Measurements from ENCODE around the gene SSH2. TPM values are rescaled to one million over a fixed set of nuclear protein-coding genes. Genes with fewer than 3 reads are reported as not detected.
A peak's percentile ranks its signal among the peaks of the same experiment; 100 is the strongest.

The SSH2 gene
- total and polyA plus RNA-seq, 2 of the 13 experiments (the other 11 are each of a cell fraction or from before 2014, with no cell fraction given), result 6.0 to 6.4 TPM

DNA sequence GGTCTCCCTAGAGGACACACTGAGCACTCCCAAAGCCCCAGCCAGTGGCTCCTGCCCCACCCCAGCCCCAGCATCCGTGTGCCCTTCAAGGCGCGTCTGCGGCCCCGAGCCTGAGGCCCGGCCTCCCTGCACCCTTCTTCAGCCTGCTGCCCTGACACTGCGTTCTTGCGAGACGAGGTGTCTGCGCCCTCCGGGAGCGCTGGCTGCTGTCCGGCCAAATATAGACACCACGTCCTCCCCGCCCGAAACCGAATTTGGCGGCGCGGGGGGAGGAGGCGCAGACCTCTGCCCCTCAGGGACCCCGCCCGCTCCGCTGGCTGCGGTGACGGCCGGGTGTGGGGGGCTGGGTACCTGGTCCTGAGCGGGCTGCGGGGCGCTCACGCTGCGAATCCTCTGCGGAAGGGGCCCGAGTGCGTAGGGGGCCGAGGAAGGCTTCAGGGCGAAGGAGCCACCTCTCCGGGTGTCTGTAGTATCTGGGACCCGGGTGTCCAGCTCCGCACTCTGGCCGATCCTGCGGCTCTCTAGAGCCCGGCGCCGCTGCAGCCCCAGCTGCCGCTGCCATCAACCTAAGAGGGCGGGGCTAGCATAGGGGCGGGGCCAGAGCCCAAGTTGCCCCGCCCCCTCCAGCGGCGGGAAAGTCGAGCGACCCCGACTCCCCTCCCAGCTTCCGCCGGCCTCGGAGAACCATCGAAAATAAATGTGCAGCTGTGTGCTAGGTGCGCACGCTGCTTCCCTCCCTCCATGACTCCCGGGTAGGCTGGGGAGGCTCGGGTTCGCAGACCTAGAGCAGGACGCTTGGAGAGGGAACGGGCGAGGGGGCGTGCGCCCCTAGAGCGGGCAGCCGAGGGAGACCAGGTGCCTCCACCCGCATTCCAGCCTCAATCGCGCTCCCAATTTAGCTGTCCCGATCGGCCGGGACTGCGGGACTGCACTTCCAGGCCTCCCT lies 307.4 kb downstream of the SSH2 start, which contains the start of gene CORO6 (continued):
- TF ChIP-seq SALL2 (CRISPR knock-in tag; IDR thresholded peaks at IDR 0.05) (no peak), ZSCAN21 (CRISPR knock-in tag; IDR thresholded peaks at IDR 0.05; ENCODE audit: borderline replicate concordance) (no peak), HHEX (CRISPR knock-in tag; IDR thresholded peaks at IDR 0.05) (no peak), ONECUT2 (CRISPR knock-in tag; IDR thresholded peaks at IDR 0.05) (0 out of 2 replicates have a peak, but pooled peaks have one; percentile 16), ZNF180 (CRISPR knock-in tag; IDR thresholded peaks at IDR 0.05; ENCODE audit: borderline replicate concordance, low read depth) (no peak)
- TF ChIP-seq, protein P1, sequence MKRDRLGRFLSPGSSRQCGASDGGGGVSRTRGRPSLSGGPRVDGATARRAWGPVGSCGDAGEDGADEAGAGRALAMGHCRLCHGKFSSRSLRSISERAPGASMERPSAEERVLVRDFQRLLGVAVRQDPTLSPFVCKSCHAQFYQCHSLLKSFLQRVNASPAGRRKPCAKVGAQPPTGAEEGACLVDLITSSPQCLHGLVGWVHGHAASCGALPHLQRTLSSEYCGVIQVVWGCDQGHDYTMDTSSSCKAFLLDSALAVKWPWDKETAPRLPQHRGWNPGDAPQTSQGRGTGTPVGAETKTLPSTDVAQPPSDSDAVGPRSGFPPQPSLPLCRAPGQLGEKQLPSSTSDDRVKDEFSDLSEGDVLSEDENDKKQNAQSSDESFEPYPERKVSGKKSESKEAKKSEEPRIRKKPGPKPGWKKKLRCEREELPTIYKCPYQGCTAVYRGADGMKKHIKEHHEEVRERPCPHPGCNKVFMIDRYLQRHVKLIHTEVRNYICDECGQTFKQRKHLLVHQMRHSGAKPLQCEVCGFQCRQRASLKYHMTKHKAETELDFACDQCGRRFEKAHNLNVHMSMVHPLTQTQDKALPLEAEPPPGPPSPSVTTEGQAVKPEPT (CRISPR knock-in tag; IDR thresholded peaks at IDR 0.05; ENCODE audit: low read depth), result peak; percentile 72; the same call in 1 of the 2 replicates
- TF ChIP-seq, protein P2, sequence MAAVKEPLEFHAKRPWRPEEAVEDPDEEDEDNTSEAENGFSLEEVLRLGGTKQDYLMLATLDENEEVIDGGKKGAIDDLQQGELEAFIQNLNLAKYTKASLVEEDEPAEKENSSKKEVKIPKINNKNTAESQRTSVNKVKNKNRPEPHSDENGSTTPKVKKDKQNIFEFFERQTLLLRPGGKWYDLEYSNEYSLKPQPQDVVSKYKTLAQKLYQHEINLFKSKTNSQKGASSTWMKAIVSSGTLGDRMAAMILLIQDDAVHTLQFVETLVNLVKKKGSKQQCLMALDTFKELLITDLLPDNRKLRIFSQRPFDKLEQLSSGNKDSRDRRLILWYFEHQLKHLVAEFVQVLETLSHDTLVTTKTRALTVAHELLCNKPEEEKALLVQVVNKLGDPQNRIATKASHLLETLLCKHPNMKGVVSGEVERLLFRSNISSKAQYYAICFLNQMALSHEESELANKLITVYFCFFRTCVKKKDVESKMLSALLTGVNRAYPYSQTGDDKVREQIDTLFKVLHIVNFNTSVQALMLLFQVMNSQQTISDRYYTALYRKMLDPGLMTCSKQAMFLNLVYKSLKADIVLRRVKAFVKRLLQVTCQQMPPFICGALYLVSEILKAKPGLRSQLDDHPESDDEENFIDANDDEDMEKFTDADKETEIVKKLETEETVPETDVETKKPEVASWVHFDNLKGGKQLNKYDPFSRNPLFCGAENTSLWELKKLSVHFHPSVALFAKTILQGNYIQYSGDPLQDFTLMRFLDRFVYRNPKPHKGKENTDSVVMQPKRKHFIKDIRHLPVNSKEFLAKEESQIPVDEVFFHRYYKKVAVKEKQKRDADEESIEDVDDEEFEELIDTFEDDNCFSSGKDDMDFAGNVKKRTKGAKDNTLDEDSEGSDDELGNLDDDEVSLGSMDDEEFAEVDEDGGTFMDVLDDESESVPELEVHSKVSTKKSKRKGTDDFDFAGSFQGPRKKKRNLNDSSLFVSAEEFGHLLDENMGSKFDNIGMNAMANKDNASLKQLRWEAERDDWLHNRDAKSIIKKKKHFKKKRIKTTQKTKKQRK (IDR thresholded peaks at IDR 0.05; ENCODE audit: low read length), result no peak
- TF ChIP-seq, protein P3, sequence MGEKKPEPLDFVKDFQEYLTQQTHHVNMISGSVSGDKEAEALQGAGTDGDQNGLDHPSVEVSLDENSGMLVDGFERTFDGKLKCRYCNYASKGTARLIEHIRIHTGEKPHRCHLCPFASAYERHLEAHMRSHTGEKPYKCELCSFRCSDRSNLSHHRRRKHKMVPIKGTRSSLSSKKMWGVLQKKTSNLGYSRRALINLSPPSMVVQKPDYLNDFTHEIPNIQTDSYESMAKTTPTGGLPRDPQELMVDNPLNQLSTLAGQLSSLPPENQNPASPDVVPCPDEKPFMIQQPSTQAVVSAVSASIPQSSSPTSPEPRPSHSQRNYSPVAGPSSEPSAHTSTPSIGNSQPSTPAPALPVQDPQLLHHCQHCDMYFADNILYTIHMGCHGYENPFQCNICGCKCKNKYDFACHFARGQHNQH (CRISPR knock-in tag; IDR thresholded peaks at IDR 0.05), result no peak
- TF ChIP-seq, protein P4, sequence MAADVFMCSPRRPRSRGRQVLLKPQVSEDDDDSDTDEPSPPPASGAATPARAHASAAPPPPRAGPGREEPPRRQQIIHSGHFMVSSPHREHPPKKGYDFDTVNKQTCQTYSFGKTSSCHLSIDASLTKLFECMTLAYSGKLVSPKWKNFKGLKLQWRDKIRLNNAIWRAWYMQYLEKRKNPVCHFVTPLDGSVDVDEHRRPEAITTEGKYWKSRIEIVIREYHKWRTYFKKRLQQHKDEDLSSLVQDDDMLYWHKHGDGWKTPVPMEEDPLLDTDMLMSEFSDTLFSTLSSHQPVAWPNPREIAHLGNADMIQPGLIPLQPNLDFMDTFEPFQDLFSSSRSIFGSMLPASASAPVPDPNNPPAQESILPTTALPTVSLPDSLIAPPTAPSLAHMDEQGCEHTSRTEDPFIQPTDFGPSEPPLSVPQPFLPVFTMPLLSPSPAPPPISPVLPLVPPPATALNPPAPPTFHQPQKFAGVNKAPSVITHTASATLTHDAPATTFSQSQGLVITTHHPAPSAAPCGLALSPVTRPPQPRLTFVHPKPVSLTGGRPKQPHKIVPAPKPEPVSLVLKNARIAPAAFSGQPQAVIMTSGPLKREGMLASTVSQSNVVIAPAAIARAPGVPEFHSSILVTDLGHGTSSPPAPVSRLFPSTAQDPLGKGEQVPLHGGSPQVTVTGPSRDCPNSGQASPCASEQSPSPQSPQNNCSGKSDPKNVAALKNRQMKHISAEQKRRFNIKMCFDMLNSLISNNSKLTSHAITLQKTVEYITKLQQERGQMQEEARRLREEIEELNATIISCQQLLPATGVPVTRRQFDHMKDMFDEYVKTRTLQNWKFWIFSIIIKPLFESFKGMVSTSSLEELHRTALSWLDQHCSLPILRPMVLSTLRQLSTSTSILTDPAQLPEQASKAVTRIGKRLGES (CRISPR knock-in tag; IDR thresholded peaks at IDR 0.05; ENCODE audit: borderline replicate concordance), result no peak

Measured in HepG2 (cell line).